LNCaP clone FGC (cell line): Measurements from ENCODE around the gene FCMR.

Experiments used
- DNase-seq: peaks from one replicate; pipeline ENCODE4 v3.0.0-alpha.2; 2011; ENCODE audit warnings: low read depth
- H3K4me3 ChIP-seq: 2 replicates; pipeline ENCODE4 v1.5.1; 2011; ENCODE audit warnings: mild to moderate bottlenecking, low read depth, low read length, control low read depth
- TF ChIP-seq, protein P1 (sequence below): IDR thresholded peaks from 2 replicates; pipeline ENCODE4 v1.5.1; 2012; ENCODE audit warnings: mild to moderate bottlenecking; ENCODE audit not compliant: control insufficient read depth, insufficient read depth; ENCODE audit errors: extremely low read depth

FCMR gene, protein sequence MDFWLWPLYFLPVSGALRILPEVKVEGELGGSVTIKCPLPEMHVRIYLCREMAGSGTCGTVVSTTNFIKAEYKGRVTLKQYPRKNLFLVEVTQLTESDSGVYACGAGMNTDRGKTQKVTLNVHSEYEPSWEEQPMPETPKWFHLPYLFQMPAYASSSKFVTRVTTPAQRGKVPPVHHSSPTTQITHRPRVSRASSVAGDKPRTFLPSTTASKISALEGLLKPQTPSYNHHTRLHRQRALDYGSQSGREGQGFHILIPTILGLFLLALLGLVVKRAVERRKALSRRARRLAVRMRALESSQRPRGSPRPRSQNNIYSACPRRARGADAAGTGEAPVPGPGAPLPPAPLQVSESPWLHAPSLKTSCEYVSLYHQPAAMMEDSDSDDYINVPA

GRCh38 chr1:206921772-206922265, at the start of gene FCMR:
TSS of gene FCMR (minus strand) at chr1:206921941. CDS start at chr1:206921854, 87 bp downstream.
- TF ChIP-seq, protein P1, sequence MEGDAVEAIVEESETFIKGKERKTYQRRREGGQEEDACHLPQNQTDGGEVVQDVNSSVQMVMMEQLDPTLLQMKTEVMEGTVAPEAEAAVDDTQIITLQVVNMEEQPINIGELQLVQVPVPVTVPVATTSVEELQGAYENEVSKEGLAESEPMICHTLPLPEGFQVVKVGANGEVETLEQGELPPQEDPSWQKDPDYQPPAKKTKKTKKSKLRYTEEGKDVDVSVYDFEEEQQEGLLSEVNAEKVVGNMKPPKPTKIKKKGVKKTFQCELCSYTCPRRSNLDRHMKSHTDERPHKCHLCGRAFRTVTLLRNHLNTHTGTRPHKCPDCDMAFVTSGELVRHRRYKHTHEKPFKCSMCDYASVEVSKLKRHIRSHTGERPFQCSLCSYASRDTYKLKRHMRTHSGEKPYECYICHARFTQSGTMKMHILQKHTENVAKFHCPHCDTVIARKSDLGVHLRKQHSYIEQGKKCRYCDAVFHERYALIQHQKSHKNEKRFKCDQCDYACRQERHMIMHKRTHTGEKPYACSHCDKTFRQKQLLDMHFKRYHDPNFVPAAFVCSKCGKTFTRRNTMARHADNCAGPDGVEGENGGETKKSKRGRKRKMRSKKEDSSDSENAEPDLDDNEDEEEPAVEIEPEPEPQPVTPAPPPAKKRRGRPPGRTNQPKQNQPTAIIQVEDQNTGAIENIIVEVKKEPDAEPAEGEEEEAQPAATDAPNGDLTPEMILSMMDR, result no peak
- no peak within 1 kb of the TSS for H3K4me3 ChIP-seq
- DNase-seq, result no peak

DNA sequence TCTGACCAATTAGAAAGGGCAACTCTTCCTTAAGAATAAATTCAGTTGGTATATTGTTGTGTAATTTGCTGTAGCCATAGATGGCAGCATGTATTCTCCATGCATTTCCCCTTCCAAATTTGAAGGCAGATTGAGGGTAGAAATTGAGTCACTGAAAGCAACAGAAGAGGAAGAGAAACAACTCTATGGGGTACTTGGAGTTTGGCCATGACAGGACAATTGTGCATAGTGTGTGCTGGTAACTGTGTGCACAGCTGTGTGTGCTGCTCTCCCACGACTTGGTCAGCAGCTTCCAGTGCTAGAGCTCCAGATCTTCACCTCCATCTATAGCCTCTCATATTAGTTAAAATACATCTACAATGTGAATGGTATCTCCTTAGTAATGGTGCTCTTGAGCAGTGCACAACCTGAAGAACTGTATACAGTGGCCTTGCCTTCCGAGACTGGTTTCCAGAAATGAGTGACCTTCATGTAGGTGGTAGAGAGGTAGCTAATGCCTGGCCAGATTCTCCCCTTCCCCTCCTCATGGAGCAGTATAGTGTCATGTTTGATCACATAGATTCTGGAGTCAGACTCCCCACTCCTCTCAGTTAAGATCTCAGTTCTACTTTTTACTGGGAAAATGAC, 49.4 kb upstream of the FCMR start:
- TF ChIP-seq, protein P1, result no peak
- no peak overlapping the region for H3K4me3 ChIP-seq
- DNase-seq, result no peak

DNA sequence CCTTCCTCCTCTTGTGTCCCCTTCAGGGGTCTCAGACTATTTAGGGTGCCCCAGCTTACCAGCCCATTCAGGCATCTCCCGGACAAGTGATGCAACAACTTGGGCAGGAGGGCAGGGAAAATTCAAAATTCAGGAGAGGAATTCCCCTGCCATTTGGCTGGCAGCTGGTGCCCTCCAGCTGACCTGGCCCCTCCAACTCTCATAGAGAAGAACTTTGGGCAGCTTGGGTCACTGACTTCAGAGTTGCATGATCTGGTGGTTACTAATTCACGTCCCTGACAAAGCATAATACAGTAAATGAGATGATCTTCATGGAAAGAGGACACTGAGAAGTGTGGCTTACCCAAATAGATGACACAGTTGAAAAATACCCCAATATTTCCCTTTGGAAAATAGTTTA, 48.7 kb upstream of the FCMR start, which contains the start of gene FCAMR:
TSS of gene FCAMR (minus strand) at position 15 of the 400 bp plus-strand sequence. CDS start 335 bp downstream, outside the sequence.
- no peak within 1 kb of the TSS for H3K4me3 ChIP-seq
- DNase-seq, result no peak
- TF ChIP-seq, protein P1, result no peak

GRCh38 chr1:206969090-206969489, 47.3 kb upstream of the FCMR start:
- no peak overlapping the region for H3K4me3 ChIP-seq
- TF ChIP-seq, protein P1, result no peak
- no peak for DNase-seq

- DNase-seq, result no peak
- TF ChIP-seq, protein P1, result no peak
- no peak overlapping the region for H3K4me3 ChIP-seq
These were observed 45.5 kb upstream of the FCMR start for GRCh38 chr1:206967096-206967849.

- H3K4me3 ChIP-seq, result no peak overlapping the region
- no peak for DNase-seq
- TF ChIP-seq, protein P1, result no peak
These were observed 44.0 kb upstream of the FCMR start for GRCh38 chr1:206965781-206966180.
